HCT116 (cell line): ENCODE results near the gene MLLT3. TPM values are rescaled to one million over a fixed set of nuclear protein-coding genes. Genes with fewer than 3 reads are reported as not detected.

ENCODE experiments used
- ATAC-seq: fragments of 200-7000 bp; cut with Tn5 transposase; 2 replicates; pipeline ENCODE4 v1.9.1; 2020; ENCODE audit warnings: mild to moderate bottlenecking, moderate library complexity
- BruUV-seq: library from RNA; stranded (reverse); fragments of 400-500 nt; replicated peaks from 2 replicates; lab custom pipeline; 2021; lab: Mats Ljungman, UMichigan
- CTCF ChIA-PET: fragments of 300-600 bp; sonication (Branson Sonifier 250); formaldehyde crosslinking; loops from one replicate; lab custom pipeline; 2021; ENCODE audit warnings: antibody characterized with exemption; lab: Charles Lee
- POLR2A ChIA-PET: fragments of 300-600, 350-600 bp; sonication (Branson Sonifier 250); formaldehyde crosslinking; loops from one replicate; lab custom pipeline; 2021; ENCODE audit warnings: antibody characterized with exemption; lab: Charles Lee
- RAD21 ChIA-PET, 2 experiments: fragments of 300-600 bp; sonication (Branson Sonifier 250); formaldehyde crosslinking; loops; one replicate each; lab custom pipeline; 2023; ENCODE audit warnings: low total read pairs in 2 of 2; ENCODE audit not compliant: uncharacterized antibody in 2 of 2, unreplicated experiment in 2 of 2, low non-redundant PET in 1 of 2; lab: Charles Lee
- DNase-seq: peaks from one replicate; pipeline ENCODE4 v3.0.0-alpha.2; 2010; ENCODE audit warnings: low read depth, low spot score
- H2AFZ ChIP-seq: fragments of 200-600 bp; shearing (Covaris generic), sonication (generic); 2 replicates; pipeline ENCODE4 v1.6.1; 2017; ENCODE audit warnings: low read depth, mixed run types, mixed read lengths, antibody characterized with exemption, low read length; ENCODE audit not compliant: poor library complexity, severe bottlenecking
- H3K27ac ChIP-seq: 2 replicates; pipeline ENCODE4 v1.5.1; 2012; ENCODE audit warnings: low read depth, low read length
- H3K27me3 ChIP-seq: fragments of 200-600 bp; sonication (generic); 2 replicates; pipeline ENCODE4 v1.6.1; 2016; ENCODE audit warnings: mixed run types, low read length, mixed read lengths; ENCODE audit not compliant: insufficient read depth
- H3K36me3 ChIP-seq, 2 experiments: fragments of 200-500 bp in 1 of 2; fragments of 200-600 bp in 1 of 2; sonication (Bioruptor generic) in 1 of 2; sonication (generic) in 1 of 2; 2 replicates each; pipeline versions ENCODE4 v1.5.1 to v1.6.1; 2014 to 2016; ENCODE audit warnings: low read length in 2 of 2, inconsistent platforms in 1 of 2, mixed read lengths in 1 of 2, mixed run types in 1 of 2; ENCODE audit not compliant: insufficient read depth in 2 of 2, control insufficient read depth in 1 of 2
- H3K4me1 ChIP-seq, 2 experiments: fragments of 200-600 bp in 1 of 2; sonication (generic) in 1 of 2; 2 replicates each; pipeline versions ENCODE4 v1.5.1 to v1.6.1; 2012 to 2017; ENCODE audit warnings: low read length in 2 of 2, inconsistent platforms in 1 of 2, mild to moderate bottlenecking in 1 of 2, mixed read lengths in 1 of 2, mixed run types in 1 of 2, moderate library complexity in 1 of 2; ENCODE audit not compliant: insufficient read depth in 2 of 2, control insufficient read depth in 1 of 2
- H3K4me2 ChIP-seq: fragments of 200-600 bp; sonication (generic); 2 replicates; pipeline ENCODE4 v1.6.1; 2017; ENCODE audit warnings: mixed run types, low read length, mixed read lengths
- H3K4me3 ChIP-seq, 2 experiments: fragments of 200-600 bp in 1 of 2; sonication (generic) in 1 of 2; replicated peaks in 1 of 2; 2 replicates each; pipeline ENCODE4 v1.5.1; 2011 to 2016; ENCODE audit warnings: low read length in 2 of 2, control low read depth in 1 of 2, low read depth in 1 of 2, mild to moderate bottlenecking in 1 of 2, mixed read lengths in 1 of 2, mixed run types in 1 of 2
- H3K79me2 ChIP-seq: fragments of 200-600 bp; sonication (generic); 2 replicates; pipeline ENCODE4 v1.6.1; 2017; ENCODE audit warnings: mild to moderate bottlenecking, mixed run types, low read length, moderate library complexity, mixed read lengths; ENCODE audit not compliant: insufficient read depth
- H3K9ac ChIP-seq: fragments of 200-600 bp; sonication (generic); 2 replicates; pipeline ENCODE4 v1.6.1; 2016; ENCODE audit warnings: low read length, mixed read lengths
- H3K9me2 ChIP-seq: fragments of 200-600 bp; sonication (generic), shearing (Covaris generic); 2 replicates; pipeline ENCODE4 v1.6.1; 2017; ENCODE audit warnings: mixed run types, mild to moderate bottlenecking, moderate library complexity; ENCODE audit not compliant: insufficient read depth
- H3K9me3 ChIP-seq, 2 experiments: fragments of 200-500 bp in 1 of 2; fragments of 200-600 bp in 1 of 2; sonication (Bioruptor generic) in 1 of 2; sonication (generic) in 1 of 2; 2 replicates each; pipeline ENCODE4 v1.6.1; 2014 to 2017; ENCODE audit warnings: low read length in 2 of 2, mixed read lengths in 2 of 2, inconsistent platforms in 1 of 2, low read depth in 1 of 2, mild to moderate bottlenecking in 1 of 2, mixed run types in 1 of 2, moderate library complexity in 1 of 2; ENCODE audit not compliant: control insufficient read depth in 1 of 2, insufficient read depth in 1 of 2
- H4K20me1 ChIP-seq: fragments of 200-600 bp; sonication (generic), shearing (Covaris generic); 2 replicates; pipeline ENCODE4 v1.6.1; 2017; ENCODE audit warnings: mixed run types, mild to moderate bottlenecking, moderate library complexity; ENCODE audit not compliant: insufficient read depth
- ATF3 ChIP-seq: IDR thresholded peaks from 2 replicates; pipeline ENCODE4 v1.6.1; 2012
- CBX3 ChIP-seq: IDR thresholded peaks from 2 replicates; pipeline ENCODE4 v1.6.1; 2012; ENCODE audit warnings: low read depth
- CEBPB ChIP-seq: IDR thresholded peaks from 2 replicates; pipeline ENCODE4 v1.6.1; 2012; ENCODE audit warnings: low read depth
- EGR1 ChIP-seq: IDR thresholded peaks from 2 replicates; pipeline ENCODE4 v1.6.1; 2012; ENCODE audit warnings: low read depth
- ELF1 ChIP-seq: IDR thresholded peaks from 2 replicates; pipeline ENCODE4 v1.6.1; 2012; ENCODE audit warnings: low read depth, borderline replicate concordance
- EZH2 ChIP-seq: fragments of 200-600 bp; sonication (generic); IDR thresholded peaks from 2 replicates; pipeline ENCODE4 v1.6.1; 2017; ENCODE audit warnings: antibody characterized with exemption, mixed run types
- EZH2phosphoT487 ChIP-seq: fragments of 200-600 bp; IDR thresholded peaks from 2 replicates; pipeline ENCODE4 v1.6.1; 2018; ENCODE audit warnings: antibody characterized with exemption, borderline replicate concordance
- FOSL1 ChIP-seq: IDR thresholded peaks from 2 replicates; pipeline ENCODE4 v1.6.1; 2012; ENCODE audit warnings: low read depth
- JUND ChIP-seq: IDR thresholded peaks from 2 replicates; pipeline ENCODE4 v1.6.1; 2012
- POLR2A ChIP-seq: IDR thresholded peaks from 2 replicates; pipeline ENCODE4 v1.7.0; 2011; ENCODE audit warnings: borderline replicate concordance; ENCODE audit not compliant: insufficient read depth, insufficient read length; ENCODE audit errors: extremely low read depth
- POLR2AphosphoS5 ChIP-seq: IDR thresholded peaks from 2 replicates; pipeline ENCODE4 v1.6.1; 2011; ENCODE audit warnings: mild to moderate bottlenecking, low read depth, low read length, moderate library complexity
- SIN3A ChIP-seq: IDR thresholded peaks from 2 replicates; pipeline ENCODE4 v1.6.1; 2012; ENCODE audit warnings: low read depth
- SP1 ChIP-seq: IDR thresholded peaks from 2 replicates; pipeline ENCODE4 v1.6.1; 2012; ENCODE audit warnings: low read depth
- TCF7L2 ChIP-seq: IDR thresholded peaks from 2 replicates; pipeline ENCODE4 v1.7.0; 2011; ENCODE audit warnings: borderline replicate concordance, inconsistent platforms; ENCODE audit not compliant: insufficient read depth, insufficient read length; ENCODE audit errors: extremely low read depth
- YY1 ChIP-seq: IDR thresholded peaks from 2 replicates; pipeline ENCODE4 v1.6.1; 2011; ENCODE audit warnings: low read length, low read depth, moderate library complexity, mild to moderate bottlenecking; ENCODE audit not compliant: insufficient replicate concordance; ENCODE audit errors: extremely low read depth
- ZFX ChIP-seq: fragments of 450-650 bp; IDR thresholded peaks from 2 replicates; pipeline ENCODE4 v1.6.1; 2017
- ZNF274 ChIP-seq: fragments of 200-500 bp; sonication (Bioruptor generic); IDR thresholded peaks from 2 replicates; pipeline ENCODE4 v1.6.1; 2014; ENCODE audit warnings: mild to moderate bottlenecking, low read depth, low read length, inconsistent platforms
- intact Hi-C: fragments of 100-400 bp; cut with micrococcal nuclease; formaldehyde crosslinking; loops from 2 replicates; pipeline ENCODE4 v1.10.0; 2022
- total RNA-seq: library from RNA; stranded (reverse); gene quantifications from one replicate; pipeline ENCODE4 v1.2.1, GENCODE V29; 2021; ENCODE audit not compliant: unreplicated experiment
- TF ChIP-seq, protein P1 (sequence below), 3 experiments: fragments of 200-600 bp in 1 of 3; sonication (generic) in 1 of 3; IDR thresholded peaks in 2 of 3; conservative IDR thresholded peaks in 1 of 3; 2 replicates each; pipeline ENCODE4 v1.5.1; 2012 to 2017; ENCODE audit warnings: low read depth in 2 of 3, low read length in 2 of 3, antibody characterized with exemption in 1 of 3, borderline replicate concordance in 1 of 3, control low read depth in 1 of 3, mild to moderate bottlenecking in 1 of 3, mixed read lengths in 1 of 3, mixed run types in 1 of 3, moderate library complexity in 1 of 3; ENCODE audit not compliant: insufficient read depth in 1 of 3
- TF ChIP-seq, protein P2 (sequence below): IDR thresholded peaks from 2 replicates; pipeline ENCODE4 v1.6.1; 2012; ENCODE audit warnings: low read depth
- TF ChIP-seq, protein P3 (sequence below): IDR thresholded peaks from 2 replicates; pipeline ENCODE4 v1.6.1; 2011; ENCODE audit warnings: mild to moderate bottlenecking, low read length, moderate library complexity; ENCODE audit not compliant: insufficient replicate concordance; ENCODE audit errors: extremely low read depth

MLLT3 gene
- total RNA-seq, 1 experiment from 2014 or later: 4.3 TPM

DNA sequence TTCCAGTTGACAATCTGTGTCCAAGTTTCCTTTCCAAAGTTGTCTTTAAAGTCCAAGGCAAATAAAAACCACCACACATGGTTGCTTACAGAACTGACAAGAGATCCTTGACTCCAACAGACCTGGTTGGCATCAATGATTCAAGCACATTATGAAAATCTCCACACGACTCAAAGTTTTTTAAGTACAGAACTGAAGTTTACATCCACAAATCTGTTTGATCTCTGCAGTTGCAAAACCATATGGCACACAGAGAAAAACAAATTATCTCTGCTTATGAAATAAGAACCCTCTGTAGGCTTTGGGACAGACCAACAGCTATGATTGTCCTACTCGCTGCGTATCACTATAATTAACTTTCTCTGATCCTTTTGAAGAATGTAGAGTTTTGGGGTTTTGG is 60.8 kb downstream of the MLLT3 start:
- DNase-seq (no peak), ATAC-seq (no peak)
- Histone ChIP-seq H3K27me3 (peaks cover 25% of the 10 kb centered on the region), H3K36me3 (no peaks in the 10 kb centered on the region), H2AFZ (no peak overlapping the region), H3K9me2 (no peaks in the 10 kb centered on the region), H3K4me2 (no peak overlapping the region), H4K20me1 (no peaks in the 10 kb centered on the region), H3K4me1 (no peaks in the 10 kb centered on the region), H3K79me2 (no peaks in the 10 kb centered on the region), H3K9ac (no peak overlapping the region), H3K4me3 (no peak overlapping the region), H3K27ac (no peak overlapping the region), H3K9me3 (no peaks in the 10 kb centered on the region)
- no TSS peak for BruUV-seq
- RAD21 ChIA-PET: no interaction called here
- intact Hi-C loops: loop anchor here (5.0 kb wide), 1 partner anchor 51 kb away; no protein-coding TSS in a partner anchor
- CTCF ChIA-PET: no interaction called here
- TF ChIP-seq, protein P1, sequence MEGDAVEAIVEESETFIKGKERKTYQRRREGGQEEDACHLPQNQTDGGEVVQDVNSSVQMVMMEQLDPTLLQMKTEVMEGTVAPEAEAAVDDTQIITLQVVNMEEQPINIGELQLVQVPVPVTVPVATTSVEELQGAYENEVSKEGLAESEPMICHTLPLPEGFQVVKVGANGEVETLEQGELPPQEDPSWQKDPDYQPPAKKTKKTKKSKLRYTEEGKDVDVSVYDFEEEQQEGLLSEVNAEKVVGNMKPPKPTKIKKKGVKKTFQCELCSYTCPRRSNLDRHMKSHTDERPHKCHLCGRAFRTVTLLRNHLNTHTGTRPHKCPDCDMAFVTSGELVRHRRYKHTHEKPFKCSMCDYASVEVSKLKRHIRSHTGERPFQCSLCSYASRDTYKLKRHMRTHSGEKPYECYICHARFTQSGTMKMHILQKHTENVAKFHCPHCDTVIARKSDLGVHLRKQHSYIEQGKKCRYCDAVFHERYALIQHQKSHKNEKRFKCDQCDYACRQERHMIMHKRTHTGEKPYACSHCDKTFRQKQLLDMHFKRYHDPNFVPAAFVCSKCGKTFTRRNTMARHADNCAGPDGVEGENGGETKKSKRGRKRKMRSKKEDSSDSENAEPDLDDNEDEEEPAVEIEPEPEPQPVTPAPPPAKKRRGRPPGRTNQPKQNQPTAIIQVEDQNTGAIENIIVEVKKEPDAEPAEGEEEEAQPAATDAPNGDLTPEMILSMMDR (IDR thresholded peaks at IDR 0.05 in 2 of 3, conservative IDR thresholded peaks at IDR 0.05 in 1 of 3; ENCODE audit: borderline replicate concordance in 1 of 3, insufficient read depth in 1 of 3, low read depth in 2 of 3, low read length in 2 of 3): no peak
- TF ChIP-seq POLR2A: no peak
- no peak for TF ChIP-seq CBX3
- TF ChIP-seq TCF7L2: no peak
- no peak for TF ChIP-seq ATF3
- no peak for TF ChIP-seq EZH2phosphoT487
- no peak for TF ChIP-seq EGR1
- no peak for TF ChIP-seq CEBPB
- TF ChIP-seq ZNF274: no peak
- TF ChIP-seq ELF1: no peak
- TF ChIP-seq SIN3A: no peak
- TF ChIP-seq FOSL1: no peak
- TF ChIP-seq YY1: no peak
- no peak for TF ChIP-seq POLR2AphosphoS5
- TF ChIP-seq JUND: no peak
- TF ChIP-seq, protein P2, sequence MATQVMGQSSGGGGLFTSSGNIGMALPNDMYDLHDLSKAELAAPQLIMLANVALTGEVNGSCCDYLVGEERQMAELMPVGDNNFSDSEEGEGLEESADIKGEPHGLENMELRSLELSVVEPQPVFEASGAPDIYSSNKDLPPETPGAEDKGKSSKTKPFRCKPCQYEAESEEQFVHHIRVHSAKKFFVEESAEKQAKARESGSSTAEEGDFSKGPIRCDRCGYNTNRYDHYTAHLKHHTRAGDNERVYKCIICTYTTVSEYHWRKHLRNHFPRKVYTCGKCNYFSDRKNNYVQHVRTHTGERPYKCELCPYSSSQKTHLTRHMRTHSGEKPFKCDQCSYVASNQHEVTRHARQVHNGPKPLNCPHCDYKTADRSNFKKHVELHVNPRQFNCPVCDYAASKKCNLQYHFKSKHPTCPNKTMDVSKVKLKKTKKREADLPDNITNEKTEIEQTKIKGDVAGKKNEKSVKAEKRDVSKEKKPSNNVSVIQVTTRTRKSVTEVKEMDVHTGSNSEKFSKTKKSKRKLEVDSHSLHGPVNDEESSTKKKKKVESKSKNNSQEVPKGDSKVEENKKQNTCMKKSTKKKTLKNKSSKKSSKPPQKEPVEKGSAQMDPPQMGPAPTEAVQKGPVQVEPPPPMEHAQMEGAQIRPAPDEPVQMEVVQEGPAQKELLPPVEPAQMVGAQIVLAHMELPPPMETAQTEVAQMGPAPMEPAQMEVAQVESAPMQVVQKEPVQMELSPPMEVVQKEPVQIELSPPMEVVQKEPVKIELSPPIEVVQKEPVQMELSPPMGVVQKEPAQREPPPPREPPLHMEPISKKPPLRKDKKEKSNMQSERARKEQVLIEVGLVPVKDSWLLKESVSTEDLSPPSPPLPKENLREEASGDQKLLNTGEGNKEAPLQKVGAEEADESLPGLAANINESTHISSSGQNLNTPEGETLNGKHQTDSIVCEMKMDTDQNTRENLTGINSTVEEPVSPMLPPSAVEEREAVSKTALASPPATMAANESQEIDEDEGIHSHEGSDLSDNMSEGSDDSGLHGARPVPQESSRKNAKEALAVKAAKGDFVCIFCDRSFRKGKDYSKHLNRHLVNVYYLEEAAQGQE: no peak
- TF ChIP-seq EZH2: no peak
- TF ChIP-seq, protein P3, sequence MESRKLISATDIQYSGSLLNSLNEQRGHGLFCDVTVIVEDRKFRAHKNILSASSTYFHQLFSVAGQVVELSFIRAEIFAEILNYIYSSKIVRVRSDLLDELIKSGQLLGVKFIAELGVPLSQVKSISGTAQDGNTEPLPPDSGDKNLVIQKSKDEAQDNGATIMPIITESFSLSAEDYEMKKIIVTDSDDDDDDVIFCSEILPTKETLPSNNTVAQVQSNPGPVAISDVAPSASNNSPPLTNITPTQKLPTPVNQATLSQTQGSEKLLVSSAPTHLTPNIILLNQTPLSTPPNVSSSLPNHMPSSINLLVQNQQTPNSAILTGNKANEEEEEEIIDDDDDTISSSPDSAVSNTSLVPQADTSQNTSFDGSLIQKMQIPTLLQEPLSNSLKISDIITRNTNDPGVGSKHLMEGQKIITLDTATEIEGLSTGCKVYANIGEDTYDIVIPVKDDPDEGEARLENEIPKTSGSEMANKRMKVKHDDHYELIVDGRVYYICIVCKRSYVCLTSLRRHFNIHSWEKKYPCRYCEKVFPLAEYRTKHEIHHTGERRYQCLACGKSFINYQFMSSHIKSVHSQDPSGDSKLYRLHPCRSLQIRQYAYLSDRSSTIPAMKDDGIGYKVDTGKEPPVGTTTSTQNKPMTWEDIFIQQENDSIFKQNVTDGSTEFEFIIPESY: no peak
- no peak for TF ChIP-seq ZFX
- no peak for TF ChIP-seq SP1
- POLR2A ChIA-PET: no interaction called here
